PFSK-1 (cell line): Measurements from ENCODE around the gene CEACAM5.

Experiments used
- FOXP2 ChIP-seq: optimal IDR thresholded peaks from 2 replicates; pipeline ENCODE3; 2011; ENCODE audit warnings: borderline replicate concordance, control low read depth, inconsistent platforms; ENCODE audit not compliant: insufficient read depth; ENCODE audit errors: extremely low read length, extremely low read depth
- POLR2AphosphoS5 ChIP-seq: IDR thresholded peaks from 2 replicates; pipeline ENCODE4 v1.6.1; 2012; ENCODE audit warnings: low read depth, mild to moderate bottlenecking, control low read depth, low read length, moderate library complexity
- SIN3A ChIP-seq: IDR thresholded peaks from 2 replicates; pipeline ENCODE4 v1.6.1; 2012; ENCODE audit warnings: mild to moderate bottlenecking, low read length, moderate library complexity, borderline replicate concordance; ENCODE audit not compliant: insufficient read depth
- TAF1 ChIP-seq: IDR thresholded peaks from 2 replicates; pipeline ENCODE4 v1.6.1; 2012; ENCODE audit warnings: low read length, control low read depth, borderline replicate concordance; ENCODE audit not compliant: insufficient read depth
- TF ChIP-seq, protein P1 (sequence below), 2 experiments: IDR thresholded peaks; 2 replicates each; pipeline versions ENCODE4 v1.6.1 to v1.8.0; 2011 to 2012; ENCODE audit warnings: low read depth in 2 of 2, low read length in 2 of 2, control low read depth in 1 of 2, inconsistent platforms in 1 of 2, mild to moderate bottlenecking in 1 of 2, moderate library complexity in 1 of 2; ENCODE audit not compliant: insufficient read depth in 1 of 2

The CEACAM5 gene

DNA sequence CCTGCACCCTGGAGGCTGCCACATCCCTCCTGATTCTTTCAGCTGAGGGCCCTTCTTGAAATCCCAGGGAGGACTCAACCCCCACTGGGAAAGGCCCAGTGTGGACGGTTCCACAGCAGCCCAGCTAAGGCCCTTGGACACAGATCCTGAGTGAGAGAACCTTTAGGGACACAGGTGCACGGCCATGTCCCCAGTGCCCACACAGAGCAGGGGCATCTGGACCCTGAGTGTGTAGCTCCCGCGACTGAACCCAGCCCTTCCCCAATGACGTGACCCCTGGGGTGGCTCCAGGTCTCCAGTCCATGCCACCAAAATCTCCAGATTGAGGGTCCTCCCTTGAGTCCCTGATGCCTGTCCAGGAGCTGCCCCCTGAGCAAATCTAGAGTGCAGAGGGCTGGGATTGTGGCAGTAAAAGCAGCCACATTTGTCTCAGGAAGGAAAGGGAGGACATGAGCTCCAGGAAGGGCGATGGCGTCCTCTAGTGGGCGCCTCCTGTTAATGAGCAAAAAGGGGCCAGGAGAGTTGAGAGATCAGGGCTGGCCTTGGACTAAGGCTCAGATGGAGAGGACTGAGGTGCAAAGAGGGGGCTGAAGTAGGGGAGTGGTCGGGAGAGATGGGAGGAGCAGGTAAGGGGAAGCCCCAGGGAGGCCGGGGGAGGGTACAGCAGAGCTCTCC lies 6.9 kb upstream of the CEACAM5 start:
- TF ChIP-seq SIN3A (no peak), POLR2AphosphoS5 (no peak), FOXP2 (no peak), TAF1 (no peak)
- TF ChIP-seq, protein P1, sequence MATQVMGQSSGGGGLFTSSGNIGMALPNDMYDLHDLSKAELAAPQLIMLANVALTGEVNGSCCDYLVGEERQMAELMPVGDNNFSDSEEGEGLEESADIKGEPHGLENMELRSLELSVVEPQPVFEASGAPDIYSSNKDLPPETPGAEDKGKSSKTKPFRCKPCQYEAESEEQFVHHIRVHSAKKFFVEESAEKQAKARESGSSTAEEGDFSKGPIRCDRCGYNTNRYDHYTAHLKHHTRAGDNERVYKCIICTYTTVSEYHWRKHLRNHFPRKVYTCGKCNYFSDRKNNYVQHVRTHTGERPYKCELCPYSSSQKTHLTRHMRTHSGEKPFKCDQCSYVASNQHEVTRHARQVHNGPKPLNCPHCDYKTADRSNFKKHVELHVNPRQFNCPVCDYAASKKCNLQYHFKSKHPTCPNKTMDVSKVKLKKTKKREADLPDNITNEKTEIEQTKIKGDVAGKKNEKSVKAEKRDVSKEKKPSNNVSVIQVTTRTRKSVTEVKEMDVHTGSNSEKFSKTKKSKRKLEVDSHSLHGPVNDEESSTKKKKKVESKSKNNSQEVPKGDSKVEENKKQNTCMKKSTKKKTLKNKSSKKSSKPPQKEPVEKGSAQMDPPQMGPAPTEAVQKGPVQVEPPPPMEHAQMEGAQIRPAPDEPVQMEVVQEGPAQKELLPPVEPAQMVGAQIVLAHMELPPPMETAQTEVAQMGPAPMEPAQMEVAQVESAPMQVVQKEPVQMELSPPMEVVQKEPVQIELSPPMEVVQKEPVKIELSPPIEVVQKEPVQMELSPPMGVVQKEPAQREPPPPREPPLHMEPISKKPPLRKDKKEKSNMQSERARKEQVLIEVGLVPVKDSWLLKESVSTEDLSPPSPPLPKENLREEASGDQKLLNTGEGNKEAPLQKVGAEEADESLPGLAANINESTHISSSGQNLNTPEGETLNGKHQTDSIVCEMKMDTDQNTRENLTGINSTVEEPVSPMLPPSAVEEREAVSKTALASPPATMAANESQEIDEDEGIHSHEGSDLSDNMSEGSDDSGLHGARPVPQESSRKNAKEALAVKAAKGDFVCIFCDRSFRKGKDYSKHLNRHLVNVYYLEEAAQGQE (IDR thresholded peaks at IDR 0.05; ENCODE audit: insufficient read depth in 1 of 2, low read depth in 2 of 2, low read length in 2 of 2) = no peak

- TF ChIP-seq TAF1 (no peak), SIN3A (no peak), POLR2AphosphoS5 (no peak), FOXP2 (no peak)
- TF ChIP-seq, protein P1 (IDR thresholded peaks at IDR 0.05; ENCODE audit: insufficient read depth in 1 of 2, low read depth in 2 of 2, low read length in 2 of 2) = no peak
These were observed 6.2 kb upstream of the CEACAM5 start for GRCh38 chr19:41702171-41702651.

GRCh38 chr19:41703602-41704293 lies 4.7 kb upstream of the CEACAM5 start:
- no peak for TF ChIP-seq TAF1
- TF ChIP-seq POLR2AphosphoS5 = no peak
- TF ChIP-seq, protein P1 (IDR thresholded peaks at IDR 0.05; ENCODE audit: insufficient read depth in 1 of 2, low read depth in 2 of 2, low read length in 2 of 2) = no peak
- TF ChIP-seq SIN3A = no peak
- TF ChIP-seq FOXP2 = no peak

- TF ChIP-seq FOXP2 = no peak
- TF ChIP-seq, protein P1 (IDR thresholded peaks at IDR 0.05; ENCODE audit: insufficient read depth in 1 of 2, low read depth in 2 of 2, low read length in 2 of 2) = peak; percentile 91 to 96
These were observed 2.8 kb upstream of the CEACAM5 start for GRCh38 chr19:41705393-41706174.
